ENCODE results near the gene DAZAP1. TPM values are rescaled to one million over a fixed set of nuclear protein-coding genes. Genes with fewer than 3 reads are reported as not detected.

DAZAP1 gene
- total and polyA plus RNA-seq, 2 experiments from 2014 or later = 35.8 to 46.8 TPM

DNA sequence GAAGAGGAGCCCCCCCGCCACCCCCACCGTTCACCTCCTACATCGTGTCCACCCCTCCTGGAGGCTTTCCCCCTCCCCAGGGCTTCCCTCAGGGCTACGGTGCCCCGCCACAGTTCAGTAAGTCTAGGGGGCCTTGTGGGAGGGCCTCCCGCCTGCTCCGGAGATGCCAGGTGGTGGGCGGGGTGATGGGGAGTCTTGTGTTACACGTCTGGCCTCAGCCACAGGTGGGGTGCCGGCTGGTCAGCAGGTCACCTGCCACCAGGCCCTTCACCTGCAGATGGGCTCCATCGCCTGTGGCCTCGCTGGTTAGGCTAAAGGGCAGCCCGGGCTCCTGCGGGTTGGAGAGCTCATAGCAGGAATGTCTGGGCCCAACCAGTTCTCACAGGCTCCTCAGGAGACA, 22.9 kb downstream of the DAZAP1 start:
- H3K4me2 ChIP-seq = no peak overlapping the region
- peaks cover 5% of the 10 kb centered on the region for H4K20me1 ChIP-seq (ENCODE audit: insufficient read depth, poor library complexity, severe bottlenecking)
- no peak for DNase-seq (ENCODE audit: low spot score)
- no peaks in the 10 kb centered on the region for H3K9me3 ChIP-seq (ENCODE audit: low read depth)
- no peak overlapping the region for H2AFZ ChIP-seq
- no peak overlapping the region for H3K27ac ChIP-seq
- no peak for TF ChIP-seq EZH2phosphoT487 (IDR thresholded peaks at IDR 0.05; ENCODE audit: low read depth, severe bottlenecking, unreplicated experiment)
- no peak for TF ChIP-seq EZH2 (IDR thresholded peaks at IDR 0.05; ENCODE audit: borderline replicate concordance)
- TF ChIP-seq, protein P1, sequence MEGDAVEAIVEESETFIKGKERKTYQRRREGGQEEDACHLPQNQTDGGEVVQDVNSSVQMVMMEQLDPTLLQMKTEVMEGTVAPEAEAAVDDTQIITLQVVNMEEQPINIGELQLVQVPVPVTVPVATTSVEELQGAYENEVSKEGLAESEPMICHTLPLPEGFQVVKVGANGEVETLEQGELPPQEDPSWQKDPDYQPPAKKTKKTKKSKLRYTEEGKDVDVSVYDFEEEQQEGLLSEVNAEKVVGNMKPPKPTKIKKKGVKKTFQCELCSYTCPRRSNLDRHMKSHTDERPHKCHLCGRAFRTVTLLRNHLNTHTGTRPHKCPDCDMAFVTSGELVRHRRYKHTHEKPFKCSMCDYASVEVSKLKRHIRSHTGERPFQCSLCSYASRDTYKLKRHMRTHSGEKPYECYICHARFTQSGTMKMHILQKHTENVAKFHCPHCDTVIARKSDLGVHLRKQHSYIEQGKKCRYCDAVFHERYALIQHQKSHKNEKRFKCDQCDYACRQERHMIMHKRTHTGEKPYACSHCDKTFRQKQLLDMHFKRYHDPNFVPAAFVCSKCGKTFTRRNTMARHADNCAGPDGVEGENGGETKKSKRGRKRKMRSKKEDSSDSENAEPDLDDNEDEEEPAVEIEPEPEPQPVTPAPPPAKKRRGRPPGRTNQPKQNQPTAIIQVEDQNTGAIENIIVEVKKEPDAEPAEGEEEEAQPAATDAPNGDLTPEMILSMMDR (IDR thresholded peaks at IDR 0.05; ENCODE audit: poor library complexity) = no peak
- H3K4me3 ChIP-seq = no peak overlapping the region
- no peaks in the 10 kb centered on the region for H3K36me3 ChIP-seq (replicated peaks; ENCODE audit: insufficient read depth, low read depth)
- H3K4me1 ChIP-seq (ENCODE audit: insufficient read depth) = peaks cover 5% of the 10 kb centered on the region
- H3K9me2 ChIP-seq (replicated peaks; ENCODE audit: insufficient read depth) = no peaks in the 10 kb centered on the region
- H3K79me2 ChIP-seq = peaks cover 48% of the 10 kb centered on the region
- WGBS (ENCODE audit: low lambda C conversion rate, missing lambda C conversion rate) = 93% methylated on average over 14 of the region's 14 CpGs
- no peaks in the 10 kb centered on the region for H3K27me3 ChIP-seq

DNA sequence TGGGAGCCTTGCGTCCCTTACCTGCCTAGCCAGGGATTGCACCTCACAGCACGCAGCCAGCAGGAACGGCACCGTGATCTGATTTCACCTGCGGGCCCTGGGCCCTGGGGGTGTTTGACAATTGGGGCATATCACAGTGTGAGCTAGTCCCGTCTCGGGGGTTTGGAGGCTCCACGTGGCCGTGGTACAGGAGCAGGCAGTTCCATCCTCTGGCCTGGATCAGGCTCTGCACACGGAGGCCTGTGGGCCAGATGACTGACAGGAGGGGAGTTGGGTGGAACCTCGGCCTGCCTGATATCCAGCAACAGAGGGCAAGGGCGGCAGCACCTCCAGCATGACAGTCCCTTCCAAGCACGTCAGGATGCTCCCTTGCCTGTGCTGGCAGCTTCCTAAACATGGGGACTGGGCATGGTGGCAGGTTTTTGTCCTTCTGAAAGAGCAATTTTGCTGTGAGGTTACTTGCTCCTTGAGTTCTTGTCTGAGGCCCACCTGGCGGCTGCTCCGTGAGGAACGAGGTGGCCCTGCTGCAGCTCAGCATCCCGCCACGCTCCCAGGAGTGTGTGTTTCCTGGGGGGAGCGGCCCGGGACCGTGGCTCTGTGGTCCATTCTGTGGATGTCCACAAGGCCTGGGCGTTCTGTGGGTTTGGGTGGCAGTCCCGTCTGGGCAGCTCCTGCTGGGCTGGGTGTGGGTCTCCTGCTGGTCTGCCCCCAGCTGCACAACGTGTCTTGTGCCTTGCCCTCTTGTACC, 24.5 kb downstream of the DAZAP1 start:
- no peak for DNase-seq (ENCODE audit: low spot score)
- no peak for TF ChIP-seq EZH2phosphoT487 (IDR thresholded peaks at IDR 0.05; ENCODE audit: low read depth, severe bottlenecking, unreplicated experiment)
- TF ChIP-seq EZH2 (IDR thresholded peaks at IDR 0.05; ENCODE audit: borderline replicate concordance) = no peak
- TF ChIP-seq, protein P1 (IDR thresholded peaks at IDR 0.05; ENCODE audit: poor library complexity) = no peak
- Histone ChIP-seq H3K27me3 (no peaks in the 10 kb centered on the region), H3K9me3 (ENCODE audit: low read depth) (no peaks in the 10 kb centered on the region), H3K9me2 (replicated peaks; ENCODE audit: insufficient read depth) (no peaks in the 10 kb centered on the region), H3K36me3 (replicated peaks; ENCODE audit: insufficient read depth, low read depth) (no peaks in the 10 kb centered on the region), H3K27ac (no peak overlapping the region), H3K4me1 (ENCODE audit: insufficient read depth) (peaks cover 5% of the 10 kb centered on the region), H3K4me2 (no peak overlapping the region), H3K4me3 (no peak overlapping the region), H4K20me1 (ENCODE audit: insufficient read depth, poor library complexity, severe bottlenecking) (peaks cover 5% of the 10 kb centered on the region), H3K79me2 (peaks cover 32% of the 10 kb centered on the region), H2AFZ (no peak overlapping the region)
- WGBS (ENCODE audit: low lambda C conversion rate, missing lambda C conversion rate) = 94% methylated on average over 24 of the region's 24 CpGs

DNA sequence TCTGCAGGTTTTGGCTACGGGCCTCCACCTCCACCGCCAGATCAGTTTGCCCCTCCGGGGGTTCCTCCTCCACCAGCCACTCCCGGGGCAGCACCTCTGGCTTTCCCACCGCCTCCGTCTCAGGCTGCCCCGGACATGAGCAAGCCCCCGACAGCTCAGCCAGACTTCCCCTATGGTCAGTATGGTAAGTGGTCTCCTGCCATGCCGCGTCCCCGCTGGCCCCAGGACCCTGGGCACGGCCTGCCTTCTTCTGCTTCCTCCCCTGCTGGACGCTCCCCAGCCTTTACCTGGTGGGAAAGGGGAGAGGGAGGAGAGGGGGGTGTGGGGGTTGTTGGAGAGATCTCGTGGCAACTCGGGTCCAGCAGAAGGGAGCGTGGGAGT, 25.1 kb downstream of the DAZAP1 start:
- no peak for TF ChIP-seq EZH2phosphoT487 (IDR thresholded peaks at IDR 0.05; ENCODE audit: low read depth, severe bottlenecking, unreplicated experiment)
- TF ChIP-seq EZH2 (IDR thresholded peaks at IDR 0.05; ENCODE audit: borderline replicate concordance) = no peak
- TF ChIP-seq, protein P1 (IDR thresholded peaks at IDR 0.05; ENCODE audit: poor library complexity) = no peak
- Histone ChIP-seq H3K4me3 (no peak overlapping the region), H3K4me2 (no peak overlapping the region), H3K9me3 (ENCODE audit: low read depth) (no peaks in the 10 kb centered on the region), H3K9me2 (replicated peaks; ENCODE audit: insufficient read depth) (no peaks in the 10 kb centered on the region), H3K27me3 (no peaks in the 10 kb centered on the region), H4K20me1 (ENCODE audit: insufficient read depth, poor library complexity, severe bottlenecking) (peaks cover 5% of the 10 kb centered on the region), H3K79me2 (peaks cover 26% of the 10 kb centered on the region), H3K36me3 (replicated peaks; ENCODE audit: insufficient read depth, low read depth) (no peaks in the 10 kb centered on the region), H3K27ac (no peak overlapping the region), H3K4me1 (ENCODE audit: insufficient read depth) (peaks cover 5% of the 10 kb centered on the region), H2AFZ (no peak overlapping the region)
- 98% methylated on average over 12 of the region's 16 CpGs for WGBS (ENCODE audit: low lambda C conversion rate, missing lambda C conversion rate)
- no peak for DNase-seq (ENCODE audit: low spot score)

Data from hepatocyte (in vitro differentiated cells).